K562 (cell line): Measurements from ENCODE around the gene OLFML1. TPM values are rescaled to one million over a fixed set of nuclear protein-coding genes. Genes with fewer than 3 reads are reported as not detected.

Source experiments
- ATAC-seq: fragments of 200-7000 bp; cut with Tn5 transposase; 3 replicates; pipeline ENCODE4 v1.9.1; 2020; ENCODE audit warnings: moderate library complexity
- BruUV-seq: library from RNA; stranded (reverse); fragments of 400-500 nt; replicated peaks from 2 replicates; lab custom pipeline; 2021; lab: Mats Ljungman, UMichigan
- CTCF ChIA-PET: fragments of 300-600 bp; formaldehyde crosslinking; extraction: SDS; loops from one replicate; lab custom pipeline; 2021; ENCODE audit warnings: low intra/inter-chr PET ratio; lab: Yijun Ruan, JAX
- POLR2A ChIA-PET: fragments of 300-600, 350-650 bp; sonication (Branson Sonifier 250); formaldehyde crosslinking; extraction: SDS; loops from one replicate; lab custom pipeline; 2021; ENCODE audit warnings: antibody characterized with exemption, inconsistent platforms; lab: Yijun Ruan, JAX
- DNase-seq, 4 experiments: peaks; one replicate each; pipeline versions ENCODE4 v3.0.0 to v3.0.0-alpha.2; 2011 to 2018; ENCODE audit warnings: low spot score in 3 of 4, mixed read lengths in 3 of 4; ENCODE audit errors: extremely low read depth in 1 of 4
- FAIRE-seq: peaks from 2 replicates; lab custom pipeline; 2011; peaks lifted over from hg19 to GRCh38; lab: Jason Lieb, UNC
- H2AFZ ChIP-seq: 2 replicates; pipeline ENCODE4 v1.6.0; 2011; ENCODE audit warnings: low read depth, low read length, control low read depth, inconsistent platforms
- H3K27ac ChIP-seq: fragments of 200-600 bp; 3 replicates; pipeline ENCODE4 v1.8.0; 2011; ENCODE audit warnings: low read depth, mild to moderate bottlenecking, control low read depth, inconsistent platforms, low read length, moderate library complexity, mixed read lengths; ENCODE audit errors: extremely low read depth
- H3K27me3 ChIP-seq, 2 experiments: fragments of 300-600 bp in 1 of 2; 2 replicates in 1 of 2; 3 replicates in 1 of 2; pipeline versions ENCODE4 v1.6.0 to v1.8.0; 2011; ENCODE audit warnings: inconsistent platforms in 2 of 2, low read length in 2 of 2, mild to moderate bottlenecking in 1 of 2, mixed read lengths in 1 of 2, moderate library complexity in 1 of 2; ENCODE audit not compliant: control insufficient read depth in 2 of 2, insufficient read depth in 2 of 2
- H3K36me3 ChIP-seq: fragments of 300-600 bp; 3 replicates; pipeline ENCODE4 v1.8.0; 2011; ENCODE audit warnings: mild to moderate bottlenecking, low read length, inconsistent platforms; ENCODE audit not compliant: control insufficient read depth, insufficient read depth
- H3K4me1 ChIP-seq, 2 experiments: fragments of 200-600 bp in 1 of 2; replicated peaks in 1 of 2; 2 replicates in 1 of 2; 3 replicates in 1 of 2; pipeline versions ENCODE4 v1.5.1 to v1.8.0; 2011; ENCODE audit warnings: inconsistent platforms in 2 of 2, low read length in 2 of 2, mild to moderate bottlenecking in 1 of 2, mixed read lengths in 1 of 2, moderate library complexity in 1 of 2; ENCODE audit not compliant: control insufficient read depth in 2 of 2, insufficient read depth in 2 of 2
- H3K4me2 ChIP-seq: 2 replicates; pipeline ENCODE4 v1.6.1; 2011; ENCODE audit warnings: low read length, control low read depth, inconsistent platforms, mixed read lengths; ENCODE audit not compliant: insufficient read depth
- H3K4me3 ChIP-seq: fragments of 200-600 bp; sonication (generic), shearing (Covaris generic); 2 replicates; pipeline ENCODE4 v1.5.1; 2016; ENCODE audit warnings: control low read depth, inconsistent platforms
- H3K79me2 ChIP-seq: fragments of 200-600 bp; 3 replicates; pipeline ENCODE4 v1.8.0; 2011; ENCODE audit warnings: low read length, inconsistent platforms; ENCODE audit not compliant: control insufficient read depth, insufficient read depth
- H3K9ac ChIP-seq, 2 experiments: 2 replicates each; pipeline versions ENCODE4 v1.6.0 to v1.6.1; 2011; ENCODE audit warnings: low read depth in 2 of 2, low read length in 2 of 2, control low read depth in 1 of 2, inconsistent platforms in 1 of 2, mild to moderate bottlenecking in 1 of 2, mixed read lengths in 1 of 2; ENCODE audit not compliant: insufficient read depth in 1 of 2
- H3K9me1 ChIP-seq: one replicate; pipeline ENCODE4 v1.6.0; 2011; ENCODE audit warnings: inconsistent platforms, mild to moderate bottlenecking, low read length, moderate library complexity; ENCODE audit not compliant: control insufficient read depth, insufficient read depth
- H3K9me3 ChIP-seq: replicated peaks from 2 replicates; pipeline ENCODE4 v1.5.1; 2011; ENCODE audit warnings: low read depth, low read length, inconsistent platforms; ENCODE audit not compliant: control insufficient read depth, insufficient read depth
- H4K20me1 ChIP-seq: replicated peaks from 2 replicates; pipeline ENCODE4 v1.6.1; 2011; ENCODE audit warnings: low read length, inconsistent platforms, mixed read lengths; ENCODE audit not compliant: control insufficient read depth, insufficient read depth
- BRD9 ChIP-seq: fragments of 450-650 bp; IDR thresholded peaks from 2 replicates; pipeline ENCODE4 v1.6.1; 2018; ENCODE audit warnings: low read depth; ENCODE audit not compliant: partially characterized antibody
- CXXC5 ChIP-seq: fragments of 250-450 bp; sonication (Bioruptor Pico); IDR thresholded peaks from 2 replicates; pipeline ENCODE4 v1.8.0; 2022; ENCODE audit warnings: inconsistent platforms, mild to moderate bottlenecking, moderate library complexity
- DDX20 ChIP-seq: fragments of 450-650 bp; IDR thresholded peaks from 2 replicates; pipeline ENCODE4 v1.6.1; 2016; ENCODE audit warnings: missing genetic modification characterization, low read depth, mild to moderate bottlenecking, missing compliant biosample characterization, moderate library complexity
- L3MBTL2 ChIP-seq: fragments of 450-650 bp; IDR thresholded peaks from 2 replicates; pipeline ENCODE4 v1.6.1; 2016; ENCODE audit warnings: mild to moderate bottlenecking, moderate library complexity
- NKRF ChIP-seq: fragments of 450-650 bp; IDR thresholded peaks from 2 replicates; pipeline ENCODE4 v1.6.1; 2016; ENCODE audit warnings: borderline replicate concordance
- POU5F1 ChIP-seq: fragments of 150-350 bp; IDR thresholded peaks from 2 replicates; pipeline ENCODE4 v1.6.1; 2014; ENCODE audit warnings: borderline replicate concordance, low read length, low read depth, mild to moderate bottlenecking; ENCODE audit not compliant: partially characterized antibody
- XRCC5 ChIP-seq: fragments of 200-400 bp; formaldehyde crosslinking; IDR thresholded peaks from 2 replicates; pipeline ENCODE4 v1.6.1; 2017; ENCODE audit warnings: low read depth, mild to moderate bottlenecking, low read length
- ZBTB40 ChIP-seq, 2 experiments: fragments of 450-650 bp in 1 of 2; sonication (generic) in 1 of 2; formaldehyde crosslinking in 1 of 2; IDR thresholded peaks; 2 replicates each; pipeline versions ENCODE4 v1.7.1 to v1.9.0; 2016 to 2022; ENCODE audit warnings: inconsistent platforms in 1 of 2, mild to moderate bottlenecking in 1 of 2, missing genetic modification reagents in 1 of 2
- ZKSCAN8 ChIP-seq: fragments of 200-800 bp; sonication (Bioruptor generic); IDR thresholded peaks from 2 replicates; pipeline ENCODE4 v1.6.1; 2016; ENCODE audit warnings: missing genetic modification characterization, missing compliant biosample characterization
- ZNF121 ChIP-seq: sonication (generic); formaldehyde crosslinking; conservative IDR thresholded peaks from 2 replicates; pipeline ENCODE4 v1.8.0; 2022; ENCODE audit warnings: missing genetic modification reagents
- ZNF140 ChIP-seq: fragments of 250-450 bp; sonication (Bioruptor Pico); IDR thresholded peaks from 2 replicates; pipeline ENCODE4 v1.8.0; 2021; ENCODE audit warnings: moderate library complexity, mild to moderate bottlenecking, inconsistent platforms
- WGBS: fragments of 100-300 bp; shearing (Covaris generic); methylation state at CpG from one replicate; pipeline ENCODE4 v1.1.6; 2016; ENCODE audit warnings: low coverage, mixed read lengths; ENCODE audit not compliant: insufficient coverage; ENCODE audit errors: missing lambda C conversion rate; 5-methylcytosine and 5-hydroxymethylcytosine counted together
- in situ Hi-C: fragments of 300-500 bp; cut with MboI; formaldehyde crosslinking; loops from 4 replicates; pipeline ENCODE4 v1.15.0; 2018; ENCODE audit warnings: inconsistent platforms, mixed read lengths
- intact Hi-C: fragments of 100-400 bp; cut with micrococcal nuclease; formaldehyde crosslinking; loops from 2 replicates; pipeline ENCODE4 v1.14.2; 2022
- polyA plus RNA-seq, 8 experiments: library from polyadenylated mRNA; depleted of rRNA in 4 of 8; stranded (reverse) in 5 of 8; unstranded in 3 of 8; fragments of >200 nt; fragmentation: Nextera tagmentation in 2 of 8; fragmentation: Illumina TruSeq in 1 of 8; extraction: Ambion mirVana in 2 of 8; extraction: Trizol in 1 of 8; gene quantifications; 2 replicates each; pipeline versions ENCODE4 v1.2.1 to v1.2.3, GENCODE V29; 2011 to 2014; ENCODE audit warnings: inconsistent platforms in 1 of 8, missing spikeins in 1 of 8
- total RNA-seq, 7 experiments: library from RNA; depleted of rRNA in 6 of 7; stranded (reverse); fragments of >200 nt in 6 of 7; fragmentation: Illumina TruSeq in 2 of 7; extraction: Trizol in 2 of 7; gene quantifications; 2 replicates each; pipeline versions ENCODE4 v1.2.1 to v1.2.3, GENCODE V29; 2011 to 2021; ENCODE audit warnings: low replicate concordance in 1 of 7

OLFML1 gene
- total and polyA plus RNA-seq, 9 of the 15 experiments (the other 6 are each of a cell fraction or from before 2014, with no cell fraction given) = not detected

GRCh38 chr11:7540830-7541555 is 55.7 kb downstream of the OLFML1 start:
- WGBS = 4% methylated on average over 8 of the region's 8 CpGs
- Histone ChIP-seq H4K20me1 (no peaks in the 10 kb centered on the region), H3K4me3 (no peak overlapping the region), H3K27ac (no peak overlapping the region), H3K4me2 (no peak overlapping the region), H2AFZ (no peak overlapping the region), H3K4me1 (no peaks in the 10 kb centered on the region; a peak in 1 of 5 replicates), H3K9ac (no peak overlapping the region), H3K36me3 (no peaks in the 10 kb centered on the region), H3K9me3 (no peaks in the 10 kb centered on the region), H3K79me2 (no peaks in the 10 kb centered on the region), H3K9me1 (no peaks in the 10 kb centered on the region), H3K27me3 (peaks cover 0 to 37% of the 10 kb centered on the region in 2 experiments; a peak in 2 of 5 replicates)
- CTCF ChIA-PET = no interaction called here
- ATAC-seq (no peak), FAIRE-seq (no peak), DNase-seq (no peak)
- POLR2A ChIA-PET = no interaction called here
- in situ Hi-C loops (no loop called here), intact Hi-C loops (no loop called here)
- BruUV-seq = no TSS peak
- no peak for TF ChIP-seq POU5F1
- TF ChIP-seq DDX20 (tag) = no peak
- no peak for TF ChIP-seq ZKSCAN8 (CRISPR knock-in tag)
- TF ChIP-seq L3MBTL2 = no peak
- TF ChIP-seq XRCC5 = no peak
- TF ChIP-seq ZNF121 = no peak
- TF ChIP-seq CXXC5 = no peak
- TF ChIP-seq ZNF140 (CRISPR knock-in tag) = no peak
- no peak for TF ChIP-seq BRD9
- no peak for TF ChIP-seq ZBTB40 (IDR thresholded peaks at IDR 0.05)
- no peak for TF ChIP-seq ZBTB40 (CRISPR knock-in tag; IDR thresholded peaks at IDR 0.05)
- TF ChIP-seq NKRF = no peak
